DOHH2 (cell line): ENCODE results near the gene MAP2K6.

ENCODE experiments used
- H3F3A ChIP-seq: fragments of 200-600 bp; sonication (generic), shearing (Covaris generic); 2 replicates; pipeline ENCODE4 v1.6.0; 2016; ENCODE audit warnings: antibody characterized with exemption, mild to moderate bottlenecking; ENCODE audit not compliant: control insufficient read depth, insufficient read depth
- H3K27ac ChIP-seq: fragments of 200-600 bp; sonication (generic); 2 replicates; pipeline ENCODE4 v1.5.1; 2014; ENCODE audit warnings: low read depth, mild to moderate bottlenecking, low read length, moderate library complexity
- H3K27me3 ChIP-seq: fragments of 200-600 bp; sonication (generic); 2 replicates; pipeline ENCODE4 v1.6.1; 2014; ENCODE audit warnings: mild to moderate bottlenecking, low read length, mixed read lengths; ENCODE audit not compliant: control insufficient read depth
- H3K36me3 ChIP-seq: fragments of 200-600 bp; sonication (generic); 2 replicates; pipeline ENCODE4 v1.6.1; 2014; ENCODE audit warnings: mild to moderate bottlenecking, low read length, moderate library complexity, mixed read lengths; ENCODE audit not compliant: control insufficient read depth
- H3K4me1 ChIP-seq: fragments of 200-600 bp; sonication (generic); 2 replicates; pipeline ENCODE4 v1.6.1; 2014; ENCODE audit warnings: mild to moderate bottlenecking, low read length, mixed read lengths; ENCODE audit not compliant: control insufficient read depth
- H3K4me2 ChIP-seq: fragments of 200-600 bp; sonication (generic); 2 replicates; pipeline ENCODE4 v1.6.0; 2014; ENCODE audit warnings: mild to moderate bottlenecking, low read length, moderate library complexity
- H3K4me3 ChIP-seq: fragments of 200-600 bp; sonication (generic); 2 replicates; pipeline ENCODE4 v1.5.1; 2014; ENCODE audit warnings: mild to moderate bottlenecking, low read length, mixed read lengths
- H3K79me2 ChIP-seq: fragments of 200-600 bp; sonication (generic); 2 replicates; pipeline ENCODE4 v1.6.1; 2014; ENCODE audit warnings: mild to moderate bottlenecking, low read length, mixed read lengths; ENCODE audit not compliant: control insufficient read depth
- H3K9me2 ChIP-seq: fragments of 200-600 bp; sonication (generic); replicated peaks from 2 replicates; pipeline ENCODE4 v1.6.1; 2014; ENCODE audit warnings: mild to moderate bottlenecking, low read length, mixed read lengths; ENCODE audit not compliant: control insufficient read depth
- H3K9me3 ChIP-seq: fragments of 200-600 bp; sonication (generic); 2 replicates; pipeline ENCODE4 v1.6.1; 2014; ENCODE audit warnings: antibody characterized with exemption, low read length, mixed read lengths; ENCODE audit not compliant: control insufficient read depth, insufficient read depth
- H4K20me1 ChIP-seq: fragments of 200-600 bp; sonication (generic); 2 replicates; pipeline ENCODE4 v1.6.0; 2014; ENCODE audit warnings: low read depth, mild to moderate bottlenecking, antibody characterized with exemption, low read length, moderate library complexity; ENCODE audit not compliant: control insufficient read depth, insufficient read depth
- CTCF ChIP-seq: fragments of 200-600 bp; sonication (generic); IDR thresholded peaks from one replicate; pipeline ENCODE4 v1.5.1; 2014; ENCODE audit warnings: antibody characterized with exemption, mild to moderate bottlenecking, low read depth, low read length; ENCODE audit not compliant: poor library complexity, severe bottlenecking
- EZH2phosphoT487 ChIP-seq: fragments of 200-600 bp; sonication (generic); IDR thresholded peaks from 2 replicates; pipeline ENCODE4 v1.6.1; 2017; ENCODE audit warnings: borderline replicate concordance, mild to moderate bottlenecking, antibody characterized with exemption, low read length, moderate library complexity, mixed read lengths

Gene MAP2K6

GRCh38 chr17:69555056-69555455 is 140.6 kb downstream of the MAP2K6 start:
- Histone ChIP-seq H3K27ac (no peak overlapping the region), H3K36me3 (no peaks in the 10 kb centered on the region), H3K9me2 (no peaks in the 10 kb centered on the region), H3K9me3 (no peaks in the 10 kb centered on the region), H3K79me2 (no peaks in the 10 kb centered on the region), H4K20me1 (no peaks in the 10 kb centered on the region), H3K27me3 (no peaks in the 10 kb centered on the region), H3F3A (no peaks in the 10 kb centered on the region), H3K4me1 (peaks cover 16% of the 10 kb centered on the region), H3K4me2 (no peak overlapping the region), H3K4me3 (no peak overlapping the region)
- no peak for TF ChIP-seq CTCF
- TF ChIP-seq EZH2phosphoT487 = no peak

- Histone ChIP-seq H3K9me2 (no peaks in the 10 kb centered on the region), H3K79me2 (no peaks in the 10 kb centered on the region), H3K4me1 (peaks cover 16% of the 10 kb centered on the region), H3K4me3 (no peak overlapping the region), H3F3A (no peaks in the 10 kb centered on the region), H4K20me1 (no peaks in the 10 kb centered on the region), H3K9me3 (no peaks in the 10 kb centered on the region), H3K4me2 (no peak overlapping the region), H3K36me3 (no peaks in the 10 kb centered on the region), H3K27me3 (no peaks in the 10 kb centered on the region), H3K27ac (no peak overlapping the region)
- TF ChIP-seq CTCF (no peak), EZH2phosphoT487 (no peak)
Measured at GRCh38 chr17:69557339-69557738, 142.8 kb downstream of the MAP2K6 start.

- Histone ChIP-seq H3K36me3 (no peaks in the 10 kb centered on the region), H3K27me3 (no peaks in the 10 kb centered on the region), H3K9me2 (no peaks in the 10 kb centered on the region), H3K79me2 (no peaks in the 10 kb centered on the region), H3F3A (no peaks in the 10 kb centered on the region), H3K4me1 (peaks cover 4% of the 10 kb centered on the region), H3K4me2 (no peak overlapping the region), H3K9me3 (no peaks in the 10 kb centered on the region), H4K20me1 (no peaks in the 10 kb centered on the region), H3K27ac (no peak overlapping the region), H3K4me3 (no peak overlapping the region)
- TF ChIP-seq CTCF (no peak), EZH2phosphoT487 (no peak)
Measured at GRCh38 chr17:69558796-69559195, 144.3 kb downstream of the MAP2K6 start.

GRCh38 chr17:69560987-69561441 is 146.5 kb downstream of the MAP2K6 start:
- Histone ChIP-seq H3F3A (no peaks in the 10 kb centered on the region), H3K79me2 (no peaks in the 10 kb centered on the region), H3K4me2 (no peak overlapping the region), H3K4me3 (no peak overlapping the region), H3K9me3 (no peaks in the 10 kb centered on the region), H3K36me3 (no peaks in the 10 kb centered on the region), H3K27me3 (no peaks in the 10 kb centered on the region), H3K27ac (no peak overlapping the region), H3K4me1 (no peaks in the 10 kb centered on the region), H4K20me1 (no peaks in the 10 kb centered on the region), H3K9me2 (no peaks in the 10 kb centered on the region)
- no peak for TF ChIP-seq CTCF
- no peak for TF ChIP-seq EZH2phosphoT487
